Astrocyte of the hippocampus (primary cell): ENCODE data around the gene MID1.

ENCODE experiments used
- DNase-seq: peaks from one replicate; pipeline ENCODE4 v3.0.0; 2011; ENCODE audit warnings: low read depth, low spot score

The MID1 gene

GRCh38 chrX:10531927-10532326, 88.5 kb downstream of the MID1 start:
- DNase-seq = no peak

- DNase-seq = no peak
These were observed 91.0 kb downstream of the MID1 start for GRCh38 chrX:10529344-10529743.

GRCh38 chrX:10526451-10526850, 93.9 kb downstream of the MID1 start:
- no peak for DNase-seq

GRCh38 chrX:10525381-10526120, 94.8 kb downstream of the MID1 start:
- DNase-seq = no peak

- DNase-seq = no peak
These were observed 95.8 kb downstream of the MID1 start for GRCh38 chrX:10524578-10524977.

GRCh38 chrX:10519761-10520160, 100.6 kb downstream of the MID1 start:
- DNase-seq = no peak

GRCh38 chrX:10519278-10519677, 101.1 kb downstream of the MID1 start:
- DNase-seq = no peak

- DNase-seq = no peak
These were observed 102.3 kb downstream of the MID1 start for GRCh38 chrX:10518073-10518472.

- DNase-seq = peak; percentile 61
These were observed 103.5 kb downstream of the MID1 start for GRCh38 chrX:10516781-10517322.

GRCh38 chrX:10514891-10515290, 105.5 kb downstream of the MID1 start:
- DNase-seq = peak; percentile 26

GRCh38 chrX:10513974-10514373, 106.4 kb downstream of the MID1 start:
- DNase-seq = no peak

GRCh38 chrX:10512741-10513140, 107.6 kb downstream of the MID1 start:
- DNase-seq = no peak

- DNase-seq = peak; percentile 52
These were observed 108.1 kb downstream of the MID1 start for GRCh38 chrX:10512258-10512657.

- no peak for DNase-seq
These were observed 111.0 kb downstream of the MID1 start for GRCh38 chrX:10509397-10509796.

- no peak for DNase-seq
These were observed 111.5 kb downstream of the MID1 start for GRCh38 chrX:10508891-10509290.

GRCh38 chrX:10507876-10508275, 112.5 kb downstream of the MID1 start:
- peak; percentile 30 for DNase-seq

GRCh38 chrX:10507181-10507580, 113.2 kb downstream of the MID1 start:
- DNase-seq = peak; percentile 73

- DNase-seq = no peak
These were observed 113.6 kb downstream of the MID1 start for GRCh38 chrX:10506781-10507180.

- no peak for DNase-seq
These were observed 114.7 kb downstream of the MID1 start for GRCh38 chrX:10505726-10506125.

- DNase-seq = no peak
These were observed 117.4 kb downstream of the MID1 start for GRCh38 chrX:10502961-10503360.

- no peak for DNase-seq
These were observed 118.8 kb downstream of the MID1 start for GRCh38 chrX:10501611-10502010.

GRCh38 chrX:10496345-10496965, 123.9 kb downstream of the MID1 start:
- DNase-seq = peak; percentile 89

GRCh38 chrX:10495677-10496076, 124.7 kb downstream of the MID1 start:
- DNase-seq = no peak
